HUES64 (cell line): ENCODE measurements around the gene DDX42.
"Not testable (repeated sequence)": the region's sequence is repeated elsewhere in the genome, so short reads cannot be mapped to it uniquely, and the experiment has no call there.

Source experiments
- H3K27ac ChIP-seq: 2 replicates; pipeline ENCODE4 v1.7.0; 2013; ENCODE audit warnings: low read depth, low read length, inconsistent platforms
- H3K27me3 ChIP-seq: 2 replicates; pipeline ENCODE4 v1.6.1; 2013; ENCODE audit warnings: mild to moderate bottlenecking, low read length; ENCODE audit not compliant: insufficient read depth
- H3K36me3 ChIP-seq: 2 replicates; pipeline ENCODE4 v1.6.1; 2013; ENCODE audit warnings: mild to moderate bottlenecking, low read length; ENCODE audit not compliant: insufficient read depth
- H3K4me1 ChIP-seq: 2 replicates; pipeline ENCODE4 v1.6.1; 2013; ENCODE audit warnings: mild to moderate bottlenecking, low read length, moderate library complexity; ENCODE audit not compliant: insufficient read depth
- H3K4me3 ChIP-seq: 2 replicates; pipeline ENCODE4 v1.5.1; 2013; ENCODE audit warnings: mild to moderate bottlenecking, low read length, moderate library complexity
- H3K9ac ChIP-seq: 2 replicates; pipeline ENCODE4 v1.6.1; 2013; ENCODE audit warnings: mild to moderate bottlenecking, low read depth, low read length
- H3K9me3 ChIP-seq: 2 replicates; pipeline ENCODE4 v1.6.1; 2013; ENCODE audit warnings: low read depth, low read length; ENCODE audit not compliant: insufficient read depth
- WGBS: fragments of 150-250, 120-280 bp; methylation state at CpG from one replicate; pipeline ENCODE4 v1.1.7; 2013; ENCODE audit warnings: missing lambda C conversion rate; 5-methylcytosine and 5-hydroxymethylcytosine counted together

Gene DDX42

DNA sequence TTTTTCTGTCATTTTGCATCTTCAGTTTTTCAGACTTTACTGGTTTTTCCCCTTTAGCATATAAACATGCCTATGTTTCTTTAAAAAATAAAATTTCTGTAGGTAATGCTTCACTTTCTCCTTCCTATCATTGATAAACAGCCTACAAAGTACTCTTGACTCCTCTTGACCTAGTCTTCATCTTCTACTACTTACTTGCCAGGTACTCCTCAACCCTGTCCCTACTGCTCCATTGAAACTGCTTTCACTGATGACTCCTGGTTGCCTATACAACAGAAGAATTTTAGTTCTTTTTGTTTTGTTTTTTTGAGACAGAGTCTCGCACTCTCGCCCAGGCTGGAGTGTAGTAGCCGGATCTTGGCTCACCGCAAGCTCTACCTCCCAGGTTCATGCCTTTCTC, 7.0 kb downstream of the DDX42 start:
- WGBS, result 97% methylated on average over 4 of the region's 4 CpGs
- H3K4me1 ChIP-seq, result 0 out of 2 replicates have a peak, but pooled peaks cover 2% of the 10 kb centered on the region
- H3K36me3 ChIP-seq, result peaks cover 82% of the 10 kb centered on the region
- no peak overlapping the region for H3K9ac ChIP-seq
- no peaks in the 10 kb centered on the region for H3K9me3 ChIP-seq
- no peak overlapping the region for H3K4me3 ChIP-seq
- no peaks in the 10 kb centered on the region for H3K27me3 ChIP-seq
- no peak overlapping the region for H3K27ac ChIP-seq

DNA sequence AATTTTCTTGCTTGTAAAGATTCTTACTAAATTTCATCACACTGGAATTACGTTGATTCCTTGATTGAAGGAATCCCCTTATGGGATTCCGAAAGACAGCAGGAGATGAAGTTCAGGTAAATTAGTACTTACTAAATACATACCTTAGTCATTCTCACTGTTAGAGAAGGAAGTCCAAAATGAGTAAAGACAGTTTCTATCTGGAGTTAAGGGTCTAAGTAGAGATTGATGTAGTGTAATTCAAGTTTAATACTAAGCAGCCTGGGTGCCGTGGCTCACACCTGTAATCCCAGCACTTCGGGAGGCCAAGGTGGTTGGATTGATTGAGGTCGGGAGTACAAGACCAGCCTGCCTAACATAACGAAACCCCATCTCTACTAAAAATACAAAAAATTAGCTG, 9.6 kb downstream of the DDX42 start:
- Histone ChIP-seq H3K27me3 (no peaks in the 10 kb centered on the region), H3K27ac (no peak overlapping the region), H3K4me3 (no peak overlapping the region), H3K9ac (no peak overlapping the region), H3K4me1 (no peaks in the 10 kb centered on the region), H3K36me3 (peaks cover 85% of the 10 kb centered on the region), H3K9me3 (no peaks in the 10 kb centered on the region)
- WGBS, result 90% methylated on average over 4 of the region's 6 CpGs

DNA sequence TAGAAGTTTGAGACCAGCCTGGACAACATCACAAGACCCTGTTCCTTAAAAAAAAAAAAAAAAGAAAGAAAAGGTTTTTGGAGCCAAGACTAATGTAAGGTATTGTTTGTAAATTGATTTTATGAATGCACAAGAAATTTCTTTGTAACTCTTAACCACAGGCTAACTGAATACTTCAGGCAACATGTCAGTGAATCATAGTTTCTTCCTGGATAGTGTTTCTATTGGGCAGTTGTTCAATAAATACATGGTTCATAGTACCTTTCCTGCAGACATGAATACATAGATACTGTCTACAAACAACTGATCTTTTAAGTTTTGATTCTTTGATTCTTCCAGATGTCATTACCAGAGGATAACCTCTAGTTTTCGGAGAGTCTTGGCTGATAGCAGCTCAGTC, 11.6 kb downstream of the DDX42 start:
- H3K27ac ChIP-seq, result no peak overlapping the region
- peaks cover 88% of the 10 kb centered on the region for H3K36me3 ChIP-seq
- H3K27me3 ChIP-seq, result no peaks in the 10 kb centered on the region
- no peak overlapping the region for H3K4me3 ChIP-seq
- no peaks in the 10 kb centered on the region for H3K9me3 ChIP-seq
- WGBS, result 100% methylated on average over 1 of the region's 1 CpG
- H3K9ac ChIP-seq, result no peak overlapping the region
- no peaks in the 10 kb centered on the region for H3K4me1 ChIP-seq

DNA sequence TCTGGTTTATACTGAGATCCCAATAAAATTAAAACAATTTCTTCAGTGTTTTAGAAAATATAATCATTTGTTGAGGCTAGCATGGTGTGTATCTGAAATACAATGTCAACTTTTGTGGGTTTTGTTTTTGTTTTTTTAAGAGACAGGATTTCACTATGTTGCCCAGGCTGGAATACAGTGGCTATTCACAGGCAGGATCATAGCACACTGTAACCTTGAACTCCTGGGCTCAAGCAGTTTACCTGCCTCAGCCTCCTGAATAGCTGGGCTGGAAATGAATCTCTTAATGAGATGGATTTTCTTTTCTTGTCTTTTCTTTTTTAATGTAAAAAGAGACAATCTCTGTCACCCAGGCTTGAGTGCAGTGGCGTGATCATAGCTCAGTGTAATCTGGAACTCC, 12.1 kb downstream of the DDX42 start:
- Histone ChIP-seq H3K27ac (no peak overlapping the region), H3K36me3 (peaks cover 88% of the 10 kb centered on the region)
- WGBS, result 100% methylated on average over 1 of the region's 1 CpG

DNA sequence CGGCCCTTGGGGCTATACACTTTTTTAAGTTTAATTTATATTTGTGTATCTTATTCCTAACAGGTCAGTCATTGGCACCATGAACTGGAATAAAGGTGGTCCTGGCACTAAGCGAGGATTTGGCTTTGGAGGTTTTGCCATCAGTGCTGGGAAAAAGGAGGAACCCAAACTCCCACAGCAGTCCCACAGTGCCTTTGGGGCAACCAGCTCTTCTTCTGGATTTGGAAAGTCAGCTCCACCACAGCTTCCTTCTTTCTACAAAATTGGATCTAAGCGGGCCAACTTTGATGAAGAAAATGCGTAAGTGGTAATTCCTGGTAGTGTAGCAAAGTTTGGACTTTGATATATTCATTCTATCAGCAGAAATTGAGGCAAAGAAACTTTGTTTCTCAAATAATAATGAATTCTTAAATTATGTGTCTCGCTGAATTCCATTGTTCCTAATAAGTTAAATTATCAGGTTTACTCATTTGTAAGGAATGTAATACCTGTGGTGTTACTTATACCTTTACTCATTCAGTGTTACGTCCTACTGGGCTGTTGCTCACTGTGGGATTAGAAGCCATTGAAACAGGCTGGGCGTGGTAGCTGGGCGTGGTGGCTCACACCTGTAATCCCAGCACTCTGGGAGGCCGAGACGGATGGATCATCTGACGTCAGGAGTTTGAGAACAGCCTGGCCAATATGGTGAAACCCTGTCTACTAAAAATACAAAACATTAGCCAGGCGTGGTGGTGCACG, 13.2 kb downstream of the DDX42 start:
- Histone ChIP-seq H3K27me3 (no peaks in the 10 kb centered on the region), H3K27ac (no peak overlapping the region), H3K4me3 (no peak overlapping the region), H3K36me3 (peaks cover 96% of the 10 kb centered on the region), H3K9ac (no peak overlapping the region), H3K4me1 (no peaks in the 10 kb centered on the region), H3K9me3 (no peaks in the 10 kb centered on the region)
- WGBS, result 97% methylated on average over 12 of the region's 13 CpGs

More for the DNA sequence above, 12.1 kb downstream of the DDX42 start:
- no peak overlapping the region for H3K4me3 ChIP-seq
- no peak overlapping the region for H3K9ac ChIP-seq
- no peaks in the 10 kb centered on the region for H3K9me3 ChIP-seq
- H3K4me1 ChIP-seq, result no peaks in the 10 kb centered on the region
- H3K27me3 ChIP-seq, result no peaks in the 10 kb centered on the region

DNA sequence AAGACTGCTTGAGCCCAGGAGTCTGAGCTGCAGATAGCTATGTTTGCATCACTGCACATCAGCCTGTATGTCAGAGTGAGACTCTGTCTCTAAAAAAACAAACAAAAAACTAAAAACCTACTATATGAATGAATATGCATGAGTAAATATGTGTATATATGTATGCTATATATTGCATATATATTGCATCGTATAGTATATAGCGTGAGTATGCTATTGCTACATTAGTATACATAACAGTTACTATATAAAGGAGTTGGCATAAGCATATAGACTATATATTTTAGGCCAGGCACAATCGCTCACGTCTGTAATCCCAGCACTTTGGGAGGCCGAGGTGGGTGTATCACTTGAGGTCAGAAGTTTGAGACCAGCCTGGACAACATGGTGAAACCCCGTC, 16.1 kb downstream of the DDX42 start:
- H3K27me3 ChIP-seq, result no peaks in the 10 kb centered on the region
- no peak overlapping the region for H3K9ac ChIP-seq
- H3K27ac ChIP-seq, result no peak overlapping the region
- peaks cover 99% of the 10 kb centered on the region for H3K36me3 ChIP-seq
- H3K9me3 ChIP-seq, result no peaks in the 10 kb centered on the region
- 94% methylated on average over 4 of the region's 6 CpGs for WGBS
- H3K4me3 ChIP-seq, result no peak overlapping the region
- no peaks in the 10 kb centered on the region for H3K4me1 ChIP-seq

DNA sequence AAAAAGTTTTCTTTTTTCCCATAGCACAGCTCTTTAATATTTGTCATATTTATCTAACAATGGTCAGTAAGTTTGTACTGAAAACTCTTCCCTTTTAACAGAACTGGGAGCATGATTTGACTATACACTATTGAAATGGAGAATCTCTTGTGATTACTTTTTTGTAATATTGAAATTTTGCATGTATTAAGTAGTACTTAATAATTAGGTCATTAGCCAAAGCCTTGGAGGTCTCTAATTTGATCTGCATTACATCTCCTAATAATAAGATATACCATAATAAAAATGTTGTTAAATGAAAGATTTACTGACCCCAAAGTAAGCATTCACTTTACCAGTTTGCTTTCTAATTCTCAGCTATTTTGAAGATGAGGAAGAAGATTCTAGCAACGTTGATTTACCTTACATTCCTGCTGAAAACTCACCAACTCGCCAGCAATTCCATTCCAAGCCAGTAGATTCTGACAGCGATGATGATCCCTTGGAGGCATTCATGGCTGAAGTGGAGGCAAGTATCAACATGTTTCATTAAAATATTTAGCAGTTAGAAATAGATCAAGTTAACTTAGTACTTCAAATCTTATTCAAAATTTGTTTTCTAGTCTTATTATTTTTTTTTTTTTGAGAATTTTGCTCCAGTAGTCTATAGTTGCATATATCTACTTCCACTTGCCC, 18.2 kb downstream of the DDX42 start:
- no peak overlapping the region for H3K27ac ChIP-seq
- H3K4me3 ChIP-seq, result no peak overlapping the region
- H3K9me3 ChIP-seq, result no peaks in the 10 kb centered on the region
- no peak overlapping the region for H3K9ac ChIP-seq
- no peaks in the 10 kb centered on the region for H3K4me1 ChIP-seq
- H3K27me3 ChIP-seq, result no peaks in the 10 kb centered on the region
- WGBS, result 100% methylated on average over 3 of the region's 3 CpGs
- H3K36me3 ChIP-seq, result peaks cover 100% of the 10 kb centered on the region

DNA sequence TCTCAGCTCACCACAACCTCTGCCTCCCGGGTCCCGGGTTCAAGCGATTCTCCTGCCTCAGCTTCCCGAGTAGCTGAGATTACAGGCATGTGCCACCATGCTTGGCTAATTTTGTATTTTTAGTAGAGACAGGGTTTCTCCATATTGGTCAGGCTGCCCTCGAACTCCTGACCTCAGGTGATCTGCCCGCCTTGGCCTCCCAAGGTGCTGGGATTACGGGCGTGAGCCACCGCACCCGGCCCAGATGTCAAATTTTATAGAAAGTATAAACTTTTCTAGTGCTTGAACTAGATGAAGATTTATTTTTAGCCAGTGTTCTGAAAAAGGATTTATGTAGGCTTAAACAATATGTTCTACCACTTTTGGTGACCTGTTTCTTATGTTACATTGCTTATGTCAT, 22.4 kb downstream of the DDX42 start:
- not testable (repeated sequence) for H3K9me3 ChIP-seq, H3K9ac ChIP-seq, H3K27me3 ChIP-seq, H3K4me3 ChIP-seq, H3K27ac ChIP-seq, H3K4me1 ChIP-seq
- WGBS, result 95% methylated on average over 10 of the region's 10 CpGs
- H3K36me3 ChIP-seq, result peaks cover 100% of the 10 kb centered on the region

DNA sequence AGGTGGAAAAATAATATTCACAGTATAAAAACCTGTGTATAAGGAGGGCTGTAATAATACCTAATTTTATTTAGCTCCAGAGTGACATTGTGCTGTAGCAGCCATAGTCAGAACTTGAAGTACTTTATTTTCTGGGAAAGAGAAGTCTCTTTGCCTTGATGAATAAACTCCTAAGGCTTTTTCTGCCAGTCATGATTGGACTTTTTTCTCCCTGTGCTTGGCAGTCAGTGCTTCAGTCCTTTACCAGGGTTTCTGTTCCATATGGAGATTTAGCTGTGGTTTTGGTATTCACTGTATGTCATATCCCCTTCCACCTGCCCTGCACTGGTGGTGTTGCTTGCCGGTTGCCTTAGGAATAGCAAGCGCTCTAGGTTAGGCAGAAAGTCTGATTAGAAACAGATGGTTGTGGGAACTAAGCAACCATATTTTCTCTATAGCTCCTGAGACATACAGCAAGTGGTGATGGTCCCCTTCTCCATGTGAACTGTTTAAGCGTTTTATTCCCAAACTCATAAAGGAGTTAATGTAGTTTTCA, 24.7 kb downstream of the DDX42 start:
- no peaks in the 10 kb centered on the region for H3K9me3 ChIP-seq
- 91% methylated on average over 3 of the region's 3 CpGs for WGBS

DNA sequence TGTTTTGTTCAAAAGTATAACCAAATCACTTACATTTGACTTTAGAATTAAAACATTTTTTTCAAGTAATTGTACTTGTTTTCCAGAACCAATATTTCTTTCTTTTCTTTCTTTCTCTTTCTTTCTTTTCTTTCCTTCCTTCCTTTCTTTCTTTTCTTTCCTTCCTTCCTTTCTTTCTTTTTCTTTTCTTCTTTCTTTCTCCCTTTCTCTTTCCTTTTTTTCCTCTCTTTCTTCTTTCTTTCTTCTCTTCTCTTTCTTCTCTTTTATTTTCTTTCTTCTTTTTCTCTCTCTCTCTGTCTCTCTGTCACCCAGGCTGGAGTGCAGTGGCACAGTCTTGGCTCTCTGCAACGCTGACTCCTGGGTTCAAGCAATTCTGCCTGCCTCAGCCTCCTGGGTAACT, 26.8 kb downstream of the DDX42 start:
- Histone ChIP-seq H3K4me1 (no peaks in the 10 kb centered on the region), H3K27ac (no peak overlapping the region), H3K27me3 (no peaks in the 10 kb centered on the region), H3K4me3 (no peak overlapping the region), H3K36me3 (peaks cover 97% of the 10 kb centered on the region), H3K9me3 (no peaks in the 10 kb centered on the region), H3K9ac (no peak overlapping the region)
- WGBS, result 96% methylated on average over 1 of the region's 1 CpG

More for the DNA sequence above, 24.7 kb downstream of the DDX42 start:
- H3K27ac ChIP-seq, result no peak overlapping the region
- H3K4me1 ChIP-seq, result no peaks in the 10 kb centered on the region
- no peak overlapping the region for H3K9ac ChIP-seq
- H3K27me3 ChIP-seq, result no peaks in the 10 kb centered on the region
- no peak overlapping the region for H3K4me3 ChIP-seq
- peaks cover 98% of the 10 kb centered on the region for H3K36me3 ChIP-seq

DNA sequence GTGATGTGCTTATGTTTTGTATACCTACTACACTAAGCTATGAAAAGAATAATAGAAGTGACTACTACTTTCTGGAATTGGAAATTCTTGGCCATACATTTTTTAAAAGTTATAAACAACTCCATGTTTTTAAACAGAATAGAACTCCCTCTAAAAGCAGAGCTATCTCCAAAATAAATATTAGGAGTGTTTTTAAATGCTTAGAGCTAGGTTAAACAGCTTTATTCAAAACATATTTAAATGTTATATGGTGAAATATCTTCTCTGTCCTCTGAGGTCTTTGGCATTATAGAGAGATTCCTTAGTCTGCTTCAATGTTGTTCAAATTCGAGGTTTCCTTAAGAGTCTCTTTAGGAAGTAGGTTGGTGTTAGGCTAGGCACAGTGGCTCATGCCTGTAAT, 30.4 kb downstream of the DDX42 start:
- 94% methylated on average over 1 of the region's 1 CpG for WGBS
- Histone ChIP-seq H3K27ac (no peak overlapping the region), H3K9me3 (no peaks in the 10 kb centered on the region), H3K4me1 (no peaks in the 10 kb centered on the region), H3K36me3 (peaks cover 97% of the 10 kb centered on the region), H3K27me3 (no peaks in the 10 kb centered on the region), H3K4me3 (no peak overlapping the region), H3K9ac (no peak overlapping the region)
